GM12878 (cell line): Measurements from ENCODE around the gene OR9G1. TPM values are rescaled to one million over a fixed set of nuclear protein-coding genes. Genes with fewer than 3 reads are reported as not detected.

Experiments
- ATAC-seq: fragments of 200-7000 bp; cut with Tn5 transposase; 3 replicates; pipeline ENCODE4 v1.9.1; 2020; ENCODE audit warnings: mild to moderate bottlenecking, moderate library complexity
- BruUV-seq: library from RNA; stranded (reverse); fragments of 400-500 nt; replicated peaks from 2 replicates; lab custom pipeline; 2021; lab: Mats Ljungman, UMichigan
- CTCF ChIA-PET: fragments of 300-600 bp; sonication (Branson Sonifier 250); formaldehyde crosslinking; extraction: SDS; loops from one replicate; lab custom pipeline; 2021; ENCODE audit warnings: inconsistent platforms; lab: Yijun Ruan, JAX
- POLR2A ChIA-PET: fragments of 350-600 bp; formaldehyde crosslinking; extraction: SDS; loops from one replicate; lab custom pipeline; 2021; ENCODE audit warnings: inconsistent platforms; lab: Charles Lee
- RAD21 ChIA-PET: fragments of 300-600 bp; sonication (Branson Sonifier 250); formaldehyde crosslinking; loops from one replicate; lab custom pipeline; 2023; ENCODE audit warnings: antibody characterized with exemption; ENCODE audit not compliant: unreplicated experiment; lab: Charles Lee
- SMC1A ChIA-PET: fragments of 300-600 bp; sonication (Branson Sonifier 250); formaldehyde crosslinking; loops from one replicate; lab custom pipeline; 2023; ENCODE audit not compliant: unreplicated experiment, uncharacterized antibody; lab: Charles Lee
- DNase-seq: peaks from one replicate; pipeline ENCODE4 v3.0.0-alpha.2; 2011; ENCODE audit warnings: low read depth, low spot score
- FAIRE-seq: peaks from 3 replicates; lab custom pipeline; 2011; peaks lifted over from hg19 to GRCh38; lab: Jason Lieb, UNC
- H2AFZ ChIP-seq: 2 replicates; pipeline ENCODE4 v1.6.0; 2011; ENCODE audit warnings: low read depth, low read length, control low read depth; ENCODE audit not compliant: control insufficient read depth
- H3K27ac ChIP-seq: 2 replicates; pipeline ENCODE4 v1.5.1; 2011; ENCODE audit warnings: control low read depth; ENCODE audit not compliant: control insufficient read depth, insufficient read depth
- H3K27me3 ChIP-seq, 2 experiments: replicated peaks in 1 of 2; 2 replicates each; pipeline versions ENCODE4 v1.6.0 to v1.6.1; 2011; ENCODE audit warnings: low read length in 1 of 2; ENCODE audit not compliant: control insufficient read depth in 2 of 2, insufficient read depth in 2 of 2
- H3K36me3 ChIP-seq, 2 experiments: 2 replicates each; pipeline ENCODE4 v1.5.1; 2011; ENCODE audit warnings: low read length in 1 of 2; ENCODE audit not compliant: control insufficient read depth in 2 of 2, insufficient read depth in 2 of 2
- H3K4me1 ChIP-seq: 2 replicates; pipeline ENCODE4 v1.6.1; 2011; ENCODE audit warnings: mild to moderate bottlenecking, low read length, moderate library complexity, mixed read lengths; ENCODE audit not compliant: control insufficient read depth, insufficient read depth
- H3K4me2 ChIP-seq: 2 replicates; pipeline ENCODE4 v1.6.0; 2011; ENCODE audit warnings: control low read depth; ENCODE audit not compliant: control insufficient read depth, insufficient read depth
- H3K4me3 ChIP-seq: fragments of 200-600 bp; sonication (generic); 2 replicates; pipeline ENCODE4 v1.5.1; 2016
- H3K79me2 ChIP-seq: 2 replicates; pipeline ENCODE4 v1.6.0; 2011; ENCODE audit warnings: low read length; ENCODE audit not compliant: control insufficient read depth, insufficient read depth
- H3K9ac ChIP-seq: 2 replicates; pipeline ENCODE4 v1.8.0; 2011; ENCODE audit warnings: low read length, control low read depth, mixed read lengths; ENCODE audit not compliant: control insufficient read depth, insufficient read depth
- H3K9me3 ChIP-seq: replicated peaks from 3 replicates; pipeline ENCODE4 v1.5.1; 2011; ENCODE audit warnings: mild to moderate bottlenecking, low read length; ENCODE audit not compliant: control insufficient read depth, insufficient read depth
- H4K20me1 ChIP-seq: 2 replicates; pipeline ENCODE4 v1.6.0; 2011; ENCODE audit not compliant: control insufficient read depth, insufficient read depth
- CEBPB ChIP-seq, 2 experiments: fragments of 150-350 bp in 1 of 2; IDR thresholded peaks; 2 replicates each; pipeline ENCODE4 v1.6.1; 2012 to 2014; ENCODE audit warnings: low read depth in 2 of 2, low read length in 2 of 2, borderline replicate concordance in 1 of 2, inconsistent platforms in 1 of 2
- CTCF ChIP-seq, 3 experiments: IDR thresholded peaks in 2 of 3; conservative IDR thresholded peaks in 1 of 3; 2 replicates each; pipeline ENCODE4 v1.5.1; 2011; ENCODE audit warnings: low read depth in 3 of 3, low read length in 3 of 3, mild to moderate bottlenecking in 3 of 3, control low read depth in 2 of 3, moderate library complexity in 2 of 3, inconsistent platforms in 1 of 3, mixed read lengths in 1 of 3; ENCODE audit not compliant: control insufficient read depth in 2 of 3, insufficient read depth in 1 of 3; ENCODE audit errors: extremely low read depth in 1 of 3
- IKZF2 ChIP-seq, 2 experiments: fragments of 450-650 bp; IDR thresholded peaks; 2 replicates each; pipeline ENCODE4 v1.6.1; 2017; ENCODE audit warnings: mild to moderate bottlenecking in 2 of 2, moderate library complexity in 2 of 2
- IRF3 ChIP-seq: fragments of 450-650 bp; IDR thresholded peaks from 2 replicates; pipeline ENCODE4 v1.6.1; 2014; ENCODE audit warnings: mild to moderate bottlenecking
- LARP7 ChIP-seq: fragments of 450-650 bp; IDR thresholded peaks from 2 replicates; pipeline ENCODE4 v1.6.1; 2017; ENCODE audit warnings: mild to moderate bottlenecking
- NRF1 ChIP-seq: conservative IDR thresholded peaks from 2 replicates; pipeline ENCODE4 v1.6.1; 2011; ENCODE audit warnings: mild to moderate bottlenecking, low read depth, low read length, improper control_type of control experiment
- PKNOX1 ChIP-seq: fragments of 450-650 bp; IDR thresholded peaks from 2 replicates; pipeline ENCODE4 v1.6.1; 2016; ENCODE audit warnings: mild to moderate bottlenecking
- RAD21 ChIP-seq: IDR thresholded peaks from 2 replicates; pipeline ENCODE4 v1.6.1; 2011; ENCODE audit warnings: mild to moderate bottlenecking, low read depth, low read length, moderate library complexity; ENCODE audit not compliant: insufficient read depth
- SMC3 ChIP-seq: IDR thresholded peaks from 2 replicates; pipeline ENCODE4 v1.6.1; 2011; ENCODE audit warnings: low read length, improper control_type of control experiment, borderline replicate concordance
- YBX1 ChIP-seq: fragments of 450-650 bp; IDR thresholded peaks from 2 replicates; pipeline ENCODE4 v1.6.1; 2016; ENCODE audit warnings: antibody characterized with exemption
- ZBTB4 ChIP-seq: fragments of 450-650 bp; formaldehyde crosslinking; IDR thresholded peaks from 2 replicates; pipeline ENCODE4 v1.4.0; 2022; ENCODE audit warnings: mild to moderate bottlenecking, moderate library complexity
- ZNF24 ChIP-seq: fragments of 450-650 bp; IDR thresholded peaks from 2 replicates; pipeline ENCODE4 v1.6.1; 2017; ENCODE audit warnings: antibody characterized with exemption, mild to moderate bottlenecking
- ZNF622 ChIP-seq: fragments of 450-650 bp; IDR thresholded peaks from 2 replicates; pipeline ENCODE4 v1.6.1; 2017; ENCODE audit warnings: mild to moderate bottlenecking, inconsistent platforms
- ZNF687 ChIP-seq: fragments of 450-650 bp; IDR thresholded peaks from 2 replicates; pipeline ENCODE4 v1.6.1; 2017; ENCODE audit warnings: mild to moderate bottlenecking, moderate library complexity
- WGBS: methylation state at CpG from one replicate; pipeline ENCODE4 v1.1.6; 2016; ENCODE audit warnings: low lambda C conversion rate; ENCODE audit not compliant: insufficient replicate concordance, insufficient coverage; ENCODE audit errors: missing lambda C conversion rate; 5-methylcytosine and 5-hydroxymethylcytosine counted together
- in situ Hi-C: fragments of 300-500 bp; cut with MboI; formaldehyde crosslinking; loops from 9 replicates; pipeline ENCODE4 v1.14.3; 2018; ENCODE audit warnings: mixed read lengths
- intact Hi-C: fragments of 100-400 bp; cut with micrococcal nuclease; formaldehyde crosslinking; loops from one replicate; pipeline ENCODE4 v1.14.2; 2022; ENCODE audit not compliant: unreplicated experiment
- polyA plus RNA-seq, 11 experiments: library from polyadenylated mRNA; depleted of rRNA in 4 of 11; unstranded in 6 of 11; stranded (reverse) in 5 of 11; fragments of >200 nt; fragmentation: Nextera tagmentation in 4 of 11; fragmentation: Illumina TruSeq in 1 of 11; extraction: Ambion mirVana in 4 of 11; extraction: Trizol in 1 of 11; gene quantifications; 1 replicate in 1 of 11; 2 replicates in 10 of 11; pipeline versions ENCODE4 v1.2.1 to v1.2.3, GENCODE V29; 2011 to 2016; ENCODE audit warnings: inconsistent platforms in 2 of 11, missing spikeins in 2 of 11, low read depth in 1 of 11
- total RNA-seq, 4 experiments: library from RNA; depleted of rRNA in 3 of 4; stranded (reverse); fragments of >200 nt in 3 of 4; fragmentation: Illumina TruSeq in 1 of 4; extraction: Trizol in 1 of 4; gene quantifications; 2 replicates each; pipeline versions ENCODE4 v1.2.1 to v1.2.3, GENCODE V29; 2013 to 2021

Gene OR9G1
- total and polyA plus RNA-seq, 10 of the 15 experiments (the other 5 are each of a cell fraction or from before 2014, with no cell fraction given) = not detected

GRCh38 chr11:56720513-56720912, 21.6 kb downstream of the OR9G1 start:
- RAD21 ChIA-PET = no interaction called here
- 12% methylated on average over 4 of the region's 4 CpGs for WGBS
- SMC1A ChIA-PET = no interaction called here
- TF ChIP-seq ZNF622 (no peak), SMC3 (no peak), RAD21 (no peak), ZNF687 (no peak), ZBTB4 (CRISPR knock-in tag) (no peak), LARP7 (no peak), YBX1 (no peak), NRF1 (no peak), ZNF24 (no peak), IRF3 (no peak), CEBPB (IDR thresholded peaks at IDR 0.05; ENCODE audit: borderline replicate concordance in 1 of 2, low read depth in 2 of 2, low read length in 2 of 2) (no peak), CTCF (IDR thresholded peaks at IDR 0.05 in 2 of 3, conservative IDR thresholded peaks at IDR 0.05 in 1 of 3; ENCODE audit: control insufficient read depth in 2 of 3, extremely low read depth in 1 of 3, insufficient read depth in 1 of 3, low read depth in 3 of 3, low read length in 3 of 3) (no peak), IKZF2 (IDR thresholded peaks at IDR 0.05) (no peak), PKNOX1 (no peak)

More at GRCh38 chr11:56720513-56720912, 21.6 kb downstream of the OR9G1 start:
- Histone ChIP-seq H2AFZ (no peak overlapping the region), H4K20me1 (no peaks in the 10 kb centered on the region), H3K27ac (no peak overlapping the region), H3K4me1 (no peaks in the 10 kb centered on the region), H3K27me3 (no peaks in the 10 kb centered on the region), H3K79me2 (no peaks in the 10 kb centered on the region), H3K4me2 (no peak overlapping the region), H3K4me3 (no peak overlapping the region), H3K9ac (no peak overlapping the region), H3K9me3 (no peaks in the 10 kb centered on the region), H3K36me3 (no peaks in the 10 kb centered on the region)
- ChIA-PET POLR2A (no interaction called here), CTCF (no interaction called here)
- in situ Hi-C loops (no loop called here), intact Hi-C loops (no loop called here)
- FAIRE-seq = no peak
- no peak for ATAC-seq
- no peak for DNase-seq
- BruUV-seq = no TSS peak
